HepG2 (cell line): ENCODE results near the gene GARIN5A. TPM values are rescaled to one million over a fixed set of nuclear protein-coding genes. Genes with fewer than 3 reads are reported as not detected.

Experiments
- CBX2 ChIP-seq, 2 experiments: fragments of 200-600 bp in 1 of 2; sonication (generic); formaldehyde crosslinking in 1 of 2; IDR thresholded peaks; 2 replicates each; pipeline versions ENCODE4 v1.7.0 to v1.8.1; 2018 to 2022; ENCODE audit warnings: low read depth in 2 of 2, low read length in 1 of 2, mild to moderate bottlenecking in 1 of 2, missing genetic modification reagents in 1 of 2
- CENPX ChIP-seq: sonication (generic); formaldehyde crosslinking; IDR thresholded peaks from 2 replicates; pipeline ENCODE4 v1.9.0; 2021; ENCODE audit warnings: mild to moderate bottlenecking, missing genetic modification reagents, moderate library complexity
- KDM4B ChIP-seq: sonication (generic); formaldehyde crosslinking; IDR thresholded peaks from 2 replicates; pipeline ENCODE4 v1.4.0; 2020; ENCODE audit warnings: missing genetic modification reagents
- PHB2 ChIP-seq: fragments of 450-650 bp; IDR thresholded peaks from 2 replicates; pipeline ENCODE4 v1.6.1; 2018; ENCODE audit not compliant: partially characterized antibody
- REXO4 ChIP-seq: sonication (generic); formaldehyde crosslinking; IDR thresholded peaks from 2 replicates; pipeline ENCODE4 v1.8.0; 2022; ENCODE audit warnings: missing genetic modification reagents, mild to moderate bottlenecking, borderline replicate concordance
- ZNF354B ChIP-seq: sonication (generic); formaldehyde crosslinking; IDR thresholded peaks from 2 replicates; pipeline ENCODE4 v1.8.0; 2022; ENCODE audit warnings: mild to moderate bottlenecking, missing genetic modification reagents
- ZNF607 ChIP-seq: sonication (generic); formaldehyde crosslinking; IDR thresholded peaks from 2 replicates; pipeline ENCODE4 v1.5.1; 2020; ENCODE audit warnings: missing genetic modification reagents, mild to moderate bottlenecking, borderline replicate concordance
- ZNF713 ChIP-seq: sonication (generic); formaldehyde crosslinking; IDR thresholded peaks from 2 replicates; pipeline ENCODE4 v1.4.0; 2020; ENCODE audit warnings: mild to moderate bottlenecking, missing genetic modification reagents
- ZNF780A ChIP-seq: sonication (generic); formaldehyde crosslinking; IDR thresholded peaks from 2 replicates; pipeline ENCODE4 v1.8.0; 2022; ENCODE audit warnings: mild to moderate bottlenecking, missing genetic modification reagents, moderate library complexity
- polyA plus RNA-seq, 8 experiments: library from polyadenylated mRNA; depleted of rRNA in 3 of 8; stranded (reverse) in 7 of 8; unstranded in 1 of 8; fragments of >200 nt; fragmentation: Illumina TruSeq in 4 of 8; extraction: Trizol in 4 of 8; gene quantifications; 2 replicates each; pipeline versions ENCODE4 v1.2.1 to v1.2.3, GENCODE V29; 2011 to 2016; ENCODE audit warnings: low read depth in 4 of 8, missing spikeins in 1 of 8, mixed read lengths in 1 of 8; ENCODE audit not compliant: insufficient read depth in 1 of 8
- total RNA-seq, 5 experiments: library from RNA; depleted of rRNA; stranded (reverse); fragments of >200 nt; fragmentation: Illumina TruSeq; extraction: Trizol; gene quantifications; 2 replicates each; pipeline ENCODE4 v1.2.3, GENCODE V29; 2016; ENCODE audit warnings: low read depth in 1 of 5
- TF ChIP-seq, protein P1 (sequence below): sonication (generic); formaldehyde crosslinking; IDR thresholded peaks from 2 replicates; pipeline ENCODE4 v1.8.0; 2022; ENCODE audit warnings: mild to moderate bottlenecking, missing genetic modification reagents, borderline replicate concordance
- TF ChIP-seq, protein P2 (sequence below): sonication (generic); formaldehyde crosslinking; IDR thresholded peaks from 2 replicates; pipeline ENCODE4 v1.5.0; 2020; ENCODE audit warnings: mild to moderate bottlenecking, missing genetic modification reagents, borderline replicate concordance
- TF ChIP-seq, protein P3 (sequence below), 2 experiments: sonication (generic) in 1 of 2; formaldehyde crosslinking in 1 of 2; IDR thresholded peaks; 2 replicates each; pipeline versions ENCODE4 v1.6.1 to v1.9.0; 2014 to 2022; ENCODE audit warnings: antibody characterized with exemption in 1 of 2, borderline replicate concordance in 1 of 2, inconsistent platforms in 1 of 2, low read depth in 1 of 2, missing genetic modification reagents in 1 of 2
- TF ChIP-seq, protein P4 (sequence below), 2 experiments: IDR thresholded peaks; 2 replicates each; pipeline ENCODE4 v1.6.1; 2011 to 2012; ENCODE audit warnings: low read length in 2 of 2, borderline replicate concordance in 1 of 2, low read depth in 1 of 2, mild to moderate bottlenecking in 1 of 2, moderate library complexity in 1 of 2

GARIN5A gene
- total and polyA plus RNA-seq, 2 of the 13 experiments (the other 11 are each of a cell fraction or from before 2014, with no cell fraction given) = not detected

DNA sequence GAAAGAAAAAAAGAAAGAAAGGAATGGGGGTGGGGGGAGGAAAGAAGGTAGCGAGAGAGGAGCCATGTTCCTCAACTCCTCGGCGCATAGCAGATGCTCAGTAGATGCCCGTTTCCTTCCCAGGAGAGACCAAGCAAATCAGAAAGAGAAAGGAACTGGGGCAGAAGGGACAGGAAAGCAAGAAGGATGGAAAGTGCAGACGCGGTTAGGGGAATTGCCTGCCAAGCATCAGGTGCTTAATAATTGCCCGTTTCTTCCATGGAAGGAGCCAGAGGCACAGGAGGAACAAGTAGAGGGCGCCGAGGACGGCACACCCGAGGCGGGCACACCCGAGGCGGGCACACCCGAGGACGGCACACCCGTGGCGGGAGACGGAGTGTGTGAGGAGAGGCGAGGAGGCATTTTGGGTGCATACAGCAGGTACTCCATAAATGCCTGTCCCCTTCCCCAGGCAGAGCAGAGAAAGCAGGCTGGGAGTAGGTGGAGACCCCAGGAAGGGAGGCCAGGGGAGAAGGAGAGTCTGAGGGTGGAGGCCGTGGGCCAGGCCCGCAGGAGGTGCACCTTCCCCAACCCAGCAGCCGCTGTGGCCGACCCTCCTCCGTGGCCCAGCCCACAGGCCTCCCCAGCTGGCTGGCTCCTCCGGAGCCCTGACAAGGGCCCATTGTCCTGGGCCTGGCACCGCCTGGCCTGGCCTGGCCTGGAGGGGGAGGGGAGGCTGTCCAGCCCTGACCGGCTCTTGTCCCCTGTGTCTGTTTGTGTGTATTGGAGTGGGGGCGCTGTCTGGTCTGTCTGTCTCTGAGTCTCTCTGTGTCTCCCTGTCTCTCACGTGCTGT, 19.8 kb upstream of the GARIN5A start (continued):
- TF ChIP-seq KDM4B (CRISPR knock-in tag) (no peak), CBX2 (IDR thresholded peaks at IDR 0.05; ENCODE audit: low read depth, low read length) (no peak), CBX2 (CRISPR knock-in tag; IDR thresholded peaks at IDR 0.05; ENCODE audit: low read depth) (no peak), ZNF713 (CRISPR knock-in tag) (no peak), REXO4 (no peak), ZNF780A (CRISPR knock-in tag) (no peak), PHB2 (no peak), ZNF354B (no peak), CENPX (CRISPR knock-in tag) (no peak), ZNF607 (no peak)
- TF ChIP-seq, protein P1, sequence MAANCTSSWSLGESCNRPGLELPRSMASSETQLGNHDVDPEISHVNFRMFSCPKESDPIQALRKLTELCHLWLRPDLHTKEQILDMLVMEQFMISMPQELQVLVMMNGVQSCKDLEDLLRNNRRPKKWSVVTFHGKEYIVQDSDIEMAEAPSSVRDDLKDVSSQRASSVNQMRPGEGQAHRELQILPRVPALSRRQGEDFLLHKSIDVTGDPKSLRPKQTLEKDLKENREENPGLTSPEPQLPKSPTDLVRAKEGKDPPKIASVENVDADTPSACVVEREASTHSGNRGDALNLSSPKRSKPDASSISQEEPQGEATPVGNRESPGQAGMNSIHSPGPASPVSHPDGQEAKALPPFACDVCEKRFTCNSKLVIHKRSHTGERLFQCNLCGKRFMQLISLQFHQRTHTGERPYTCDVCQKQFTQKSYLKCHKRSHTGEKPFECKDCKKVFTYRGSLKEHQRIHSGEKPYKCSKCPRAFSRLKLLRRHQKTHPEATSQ (CRISPR knock-in tag) = no peak
- TF ChIP-seq, protein P2, sequence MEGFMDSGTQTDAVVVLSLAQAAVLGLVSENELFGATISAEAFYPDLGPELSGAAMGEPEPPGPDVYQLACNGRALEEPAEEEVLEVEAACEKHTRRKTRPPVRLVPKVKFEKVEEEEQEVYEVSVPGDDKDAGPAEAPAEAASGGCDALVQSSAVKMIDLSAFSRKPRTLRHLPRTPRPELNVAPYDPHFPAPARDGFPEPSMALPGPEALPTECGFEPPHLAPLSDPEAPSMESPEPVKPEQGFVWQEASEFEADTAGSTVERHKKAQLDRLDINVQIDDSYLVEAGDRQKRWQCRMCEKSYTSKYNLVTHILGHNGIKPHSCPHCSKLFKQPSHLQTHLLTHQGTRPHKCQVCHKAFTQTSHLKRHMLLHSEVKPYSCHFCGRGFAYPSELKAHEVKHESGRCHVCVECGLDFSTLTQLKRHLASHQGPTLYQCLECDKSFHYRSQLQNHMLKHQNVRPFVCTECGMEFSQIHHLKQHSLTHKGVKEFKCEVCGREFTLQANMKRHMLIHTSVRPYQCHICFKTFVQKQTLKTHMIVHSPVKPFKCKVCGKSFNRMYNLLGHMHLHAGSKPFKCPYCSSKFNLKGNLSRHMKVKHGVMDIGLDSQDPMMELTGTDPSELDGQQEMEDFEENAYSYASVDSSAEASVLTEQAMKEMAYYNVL (CRISPR knock-in tag) = no peak
- TF ChIP-seq, protein P3, sequence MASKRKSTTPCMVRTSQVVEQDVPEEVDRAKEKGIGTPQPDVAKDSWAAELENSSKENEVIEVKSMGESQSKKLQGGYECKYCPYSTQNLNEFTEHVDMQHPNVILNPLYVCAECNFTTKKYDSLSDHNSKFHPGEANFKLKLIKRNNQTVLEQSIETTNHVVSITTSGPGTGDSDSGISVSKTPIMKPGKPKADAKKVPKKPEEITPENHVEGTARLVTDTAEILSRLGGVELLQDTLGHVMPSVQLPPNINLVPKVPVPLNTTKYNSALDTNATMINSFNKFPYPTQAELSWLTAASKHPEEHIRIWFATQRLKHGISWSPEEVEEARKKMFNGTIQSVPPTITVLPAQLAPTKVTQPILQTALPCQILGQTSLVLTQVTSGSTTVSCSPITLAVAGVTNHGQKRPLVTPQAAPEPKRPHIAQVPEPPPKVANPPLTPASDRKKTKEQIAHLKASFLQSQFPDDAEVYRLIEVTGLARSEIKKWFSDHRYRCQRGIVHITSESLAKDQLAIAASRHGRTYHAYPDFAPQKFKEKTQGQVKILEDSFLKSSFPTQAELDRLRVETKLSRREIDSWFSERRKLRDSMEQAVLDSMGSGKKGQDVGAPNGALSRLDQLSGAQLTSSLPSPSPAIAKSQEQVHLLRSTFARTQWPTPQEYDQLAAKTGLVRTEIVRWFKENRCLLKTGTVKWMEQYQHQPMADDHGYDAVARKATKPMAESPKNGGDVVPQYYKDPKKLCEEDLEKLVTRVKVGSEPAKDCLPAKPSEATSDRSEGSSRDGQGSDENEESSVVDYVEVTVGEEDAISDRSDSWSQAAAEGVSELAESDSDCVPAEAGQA (IDR thresholded peaks at IDR 0.05; ENCODE audit: low read depth) = no peak
- TF ChIP-seq, protein P3 (CRISPR knock-in tag; IDR thresholded peaks at IDR 0.05; ENCODE audit: borderline replicate concordance) = no peak
- TF ChIP-seq, protein P4, sequence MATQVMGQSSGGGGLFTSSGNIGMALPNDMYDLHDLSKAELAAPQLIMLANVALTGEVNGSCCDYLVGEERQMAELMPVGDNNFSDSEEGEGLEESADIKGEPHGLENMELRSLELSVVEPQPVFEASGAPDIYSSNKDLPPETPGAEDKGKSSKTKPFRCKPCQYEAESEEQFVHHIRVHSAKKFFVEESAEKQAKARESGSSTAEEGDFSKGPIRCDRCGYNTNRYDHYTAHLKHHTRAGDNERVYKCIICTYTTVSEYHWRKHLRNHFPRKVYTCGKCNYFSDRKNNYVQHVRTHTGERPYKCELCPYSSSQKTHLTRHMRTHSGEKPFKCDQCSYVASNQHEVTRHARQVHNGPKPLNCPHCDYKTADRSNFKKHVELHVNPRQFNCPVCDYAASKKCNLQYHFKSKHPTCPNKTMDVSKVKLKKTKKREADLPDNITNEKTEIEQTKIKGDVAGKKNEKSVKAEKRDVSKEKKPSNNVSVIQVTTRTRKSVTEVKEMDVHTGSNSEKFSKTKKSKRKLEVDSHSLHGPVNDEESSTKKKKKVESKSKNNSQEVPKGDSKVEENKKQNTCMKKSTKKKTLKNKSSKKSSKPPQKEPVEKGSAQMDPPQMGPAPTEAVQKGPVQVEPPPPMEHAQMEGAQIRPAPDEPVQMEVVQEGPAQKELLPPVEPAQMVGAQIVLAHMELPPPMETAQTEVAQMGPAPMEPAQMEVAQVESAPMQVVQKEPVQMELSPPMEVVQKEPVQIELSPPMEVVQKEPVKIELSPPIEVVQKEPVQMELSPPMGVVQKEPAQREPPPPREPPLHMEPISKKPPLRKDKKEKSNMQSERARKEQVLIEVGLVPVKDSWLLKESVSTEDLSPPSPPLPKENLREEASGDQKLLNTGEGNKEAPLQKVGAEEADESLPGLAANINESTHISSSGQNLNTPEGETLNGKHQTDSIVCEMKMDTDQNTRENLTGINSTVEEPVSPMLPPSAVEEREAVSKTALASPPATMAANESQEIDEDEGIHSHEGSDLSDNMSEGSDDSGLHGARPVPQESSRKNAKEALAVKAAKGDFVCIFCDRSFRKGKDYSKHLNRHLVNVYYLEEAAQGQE (IDR thresholded peaks at IDR 0.05; ENCODE audit: borderline replicate concordance in 1 of 2, low read depth in 1 of 2, low read length in 2 of 2) = no peak
